GM10266 (cell line): Measurements from ENCODE around the gene CLPX.
"Not testable (repeated sequence)": the region's sequence is repeated elsewhere in the genome, so short reads cannot be mapped to it uniquely, and the experiment has no call there.

Experiments used
- DNase-seq: peaks from one replicate; pipeline ENCODE4 v3.0.0; 2012; ENCODE audit errors: extremely low spot score
- CTCF ChIP-seq: IDR thresholded peaks from 2 replicates; pipeline ENCODE4 v1.5.1; 2012; ENCODE audit warnings: mild to moderate bottlenecking, low read depth; ENCODE audit not compliant: control insufficient read depth, insufficient read depth; ENCODE audit errors: missing control alignments

The CLPX gene

GRCh38 chr15:65195548-65195923 is 10.4 kb upstream of the CLPX start:
- no peak for TF ChIP-seq CTCF
- no peak for DNase-seq

DNA sequence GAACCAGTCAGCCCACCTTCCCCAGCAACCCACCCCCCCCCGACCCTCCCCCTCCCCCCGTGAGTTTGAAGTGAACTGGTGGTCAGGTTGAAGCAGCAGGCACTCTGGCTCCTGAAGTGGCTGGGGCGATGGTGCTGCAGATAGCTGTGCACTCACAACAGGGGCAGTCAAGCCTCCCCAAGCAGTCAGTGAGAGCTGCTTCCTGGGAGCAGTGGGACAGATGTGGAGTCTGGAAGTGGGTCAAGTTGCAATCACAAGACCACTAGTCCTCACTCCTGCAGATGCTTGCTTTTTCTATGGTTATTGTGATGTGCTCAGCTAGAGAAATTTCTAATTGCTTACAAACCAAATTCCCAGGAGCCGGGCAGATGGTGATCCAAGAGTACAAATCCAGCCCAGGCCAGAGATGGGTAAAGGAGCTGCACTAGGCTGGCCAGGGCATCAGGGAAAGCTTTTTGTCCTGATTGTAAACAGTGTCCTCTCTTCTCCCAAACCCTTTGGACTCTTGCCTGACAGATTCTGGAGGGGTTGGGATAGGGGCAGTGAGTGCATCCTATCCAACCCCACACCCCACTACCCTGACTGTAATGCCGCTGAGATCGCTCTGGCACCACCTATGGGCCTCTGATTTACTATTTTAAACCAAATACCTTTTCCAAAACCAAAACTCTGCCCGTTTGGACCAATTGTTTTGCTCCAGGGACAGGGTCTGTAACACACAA is 9.8 kb upstream of the CLPX start:
- TF ChIP-seq CTCF = no peak
- no peak for DNase-seq

- no peak for DNase-seq
- no peak for TF ChIP-seq CTCF
Measured at GRCh38 chr15:65192016-65192415, 6.9 kb upstream of the CLPX start.

- DNase-seq = peak; percentile 63
- TF ChIP-seq CTCF = peak; percentile 67
Measured at GRCh38 chr15:65189102-65189740, 4.1 kb upstream of the CLPX start.

DNA sequence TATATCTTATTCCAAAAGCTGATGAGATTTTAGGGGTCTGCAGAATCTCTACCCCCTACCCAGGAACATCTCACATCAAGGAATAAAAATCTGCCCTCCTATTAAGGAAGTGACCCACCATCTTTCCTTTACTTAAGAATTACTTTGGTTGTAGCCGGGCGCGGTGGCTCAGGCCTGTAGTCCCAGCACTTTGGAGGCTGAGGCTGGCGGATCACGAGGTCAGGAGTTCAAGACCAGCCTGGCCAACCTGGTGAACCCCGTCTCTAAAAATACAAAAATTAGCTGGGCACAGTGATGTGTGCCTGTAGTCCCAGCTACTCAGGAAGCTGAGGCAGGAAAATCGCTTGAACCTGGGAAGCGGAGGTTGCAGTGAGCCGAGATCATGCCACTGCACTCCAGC is 3.3 kb upstream of the CLPX start:
- DNase-seq = not testable (repeated sequence)

- TF ChIP-seq CTCF = no peak
- peak; percentile 46 for DNase-seq
Measured at GRCh38 chr15:65184305-65184867, 756 bp downstream of the CLPX start.

GRCh38 chr15:65183865-65184159 is 1.3 kb downstream of the CLPX start:
- no peak for DNase-seq

More at GRCh38 chr15:65183865-65184159, 1.3 kb downstream of the CLPX start:
- no peak for TF ChIP-seq CTCF
